Measurements from ENCODE around the gene MLLT10. TPM values are rescaled to one million over a fixed set of nuclear protein-coding genes. Genes with fewer than 3 reads are reported as not detected.
"Not testable (repeated sequence)": the region's sequence is repeated elsewhere in the genome, so short reads cannot be mapped to it uniquely, and the experiment has no call there.

The MLLT10 gene
- total RNA-seq, 6 donors from 2014 or later: 40.1 to 63.9 (median 53.9) TPM

GRCh38 chr10:21572578-21572977 lies 38.5 kb downstream of the MLLT10 start:
- TF ChIP-seq POLR2A (IDR thresholded peaks at IDR 0.05) (no peak), CTCF (IDR thresholded peaks at IDR 0.05) (no peak), POLR2AphosphoS5 (IDR thresholded peaks at IDR 0.05) (no peak)
- Histone ChIP-seq H3K27me3 (no peaks in the 10 kb centered on the region), H3K27ac (no peak overlapping the region), H3K4me3 (no peak overlapping the region), H3K36me3 (peaks cover 0 to 3% (median 0%) of the 10 kb centered on the region in 4 donors), H3K4me1 (peaks cover 0 to 17% (median 8%) of the 10 kb centered on the region in 4 donors), H3K9me3 (no peaks in the 10 kb centered on the region)
- ATAC-seq (ENCODE audit: low FRiP score in 2 of 2) (peak in 1 of 2 donors; percentile 74), DNase-seq (no peak)
- 71 to 84% methylated on average over 3 of the region's 3 CpGs for WGBS, 2 donors

GRCh38 chr10:21574514-21574913 lies 40.5 kb downstream of the MLLT10 start:
- H3K4me3 ChIP-seq; H3K27ac ChIP-seq; H3K9me3 ChIP-seq; ATAC-seq (ENCODE audit: low FRiP score in 2 of 2); H3K36me3 ChIP-seq; H3K27me3 ChIP-seq; DNase-seq: not testable (repeated sequence)
- 89 to 93% methylated on average over 2 of the region's 2 CpGs for WGBS, 2 donors
- H3K4me1 ChIP-seq: peaks cover 0 to 25% (median 8%) of the 10 kb centered on the region in 4 donors

- H3K9me3 ChIP-seq: no peaks in the 10 kb centered on the region
- H3K4me3 ChIP-seq: no peak overlapping the region
- TF ChIP-seq POLR2A (IDR thresholded peaks at IDR 0.05) (no peak), CTCF (IDR thresholded peaks at IDR 0.05) (no peak), EP300 (IDR thresholded peaks at IDR 0.05) (no peak), POLR2AphosphoS5 (IDR thresholded peaks at IDR 0.05) (no peak)
- H3K27me3 ChIP-seq: no peaks in the 10 kb centered on the region
- peaks cover 0 to 14% (median 0%) of the 10 kb centered on the region in 4 donors for H3K4me1 ChIP-seq
- no peak for DNase-seq
- 94 to 99% methylated on average over 5 of the region's 5 CpGs for WGBS, 2 donors
- H3K36me3 ChIP-seq: no peaks in the 10 kb centered on the region
- H3K27ac ChIP-seq: no peak overlapping the region
- ATAC-seq (ENCODE audit: low FRiP score in 2 of 2): no peak
These were observed 45.3 kb downstream of the MLLT10 start for GRCh38 chr10:21579291-21579690.

- not testable (repeated sequence) for ATAC-seq (ENCODE audit: low FRiP score in 2 of 2); H3K4me3 ChIP-seq; H3K27me3 ChIP-seq; H3K27ac ChIP-seq; DNase-seq; H3K36me3 ChIP-seq; H3K9me3 ChIP-seq
- 76 to 81% methylated on average over 3 of the region's 3 CpGs for WGBS, 2 donors
- H3K4me1 ChIP-seq: peaks cover 0 to 14% (median 0%) of the 10 kb centered on the region in 4 donors
These were observed 47.4 kb downstream of the MLLT10 start for GRCh38 chr10:21581421-21581834.

- no peak for ATAC-seq (ENCODE audit: low FRiP score in 2 of 2)
- 95 to 96% methylated on average over 9 of the region's 9 CpGs for WGBS, 2 donors
- Histone ChIP-seq H3K27ac (no peak overlapping the region), H3K27me3 (no peaks in the 10 kb centered on the region), H3K36me3 (peaks cover 0 to 21% (median 4%) of the 10 kb centered on the region in 4 donors), H3K9me3 (no peaks in the 10 kb centered on the region), H3K4me1 (peaks cover 0 to 4% (median 1%) of the 10 kb centered on the region in 4 donors), H3K4me3 (no peak overlapping the region)
- DNase-seq: no peak
- TF ChIP-seq EP300 (IDR thresholded peaks at IDR 0.05): no peak
- no peak for TF ChIP-seq CTCF (IDR thresholded peaks at IDR 0.05)
- no peak for TF ChIP-seq POLR2AphosphoS5 (IDR thresholded peaks at IDR 0.05)
- TF ChIP-seq POLR2A (IDR thresholded peaks at IDR 0.05): no peak
These were observed 51.0 kb downstream of the MLLT10 start for GRCh38 chr10:21584834-21585530.

- Histone ChIP-seq H3K27me3 (no peaks in the 10 kb centered on the region), H3K9me3 (no peaks in the 10 kb centered on the region), H3K36me3 (peaks cover 0 to 21% (median 6%) of the 10 kb centered on the region in 4 donors), H3K27ac (no peak overlapping the region), H3K4me3 (no peak overlapping the region), H3K4me1 (peaks cover 0 to 4% (median 1%) of the 10 kb centered on the region in 4 donors)
- TF ChIP-seq POLR2A (IDR thresholded peaks at IDR 0.05) (no peak), EP300 (IDR thresholded peaks at IDR 0.05) (no peak), POLR2AphosphoS5 (IDR thresholded peaks at IDR 0.05) (no peak), CTCF (IDR thresholded peaks at IDR 0.05) (no peak)
- no peak for DNase-seq
- ATAC-seq (ENCODE audit: low FRiP score in 2 of 2): no peak
These were observed 53.4 kb downstream of the MLLT10 start for GRCh38 chr10:21587391-21587790.

GRCh38 chr10:21588159-21588558 lies 54.1 kb downstream of the MLLT10 start:
- H3K4me3 ChIP-seq; DNase-seq; ATAC-seq (ENCODE audit: low FRiP score in 2 of 2); H3K4me1 ChIP-seq; H3K27ac ChIP-seq; H3K9me3 ChIP-seq; H3K27me3 ChIP-seq: not testable (repeated sequence)
- 81 to 88% methylated on average over 7 of the region's 7 CpGs for WGBS, 2 donors
- H3K36me3 ChIP-seq: peaks cover 0 to 21% (median 6%) of the 10 kb centered on the region in 4 donors
